Stromal cell of bone marrow (primary cell): ENCODE measurements around the gene KIAA1549.
"Not testable (repeated sequence)": the region's sequence is repeated elsewhere in the genome, so short reads cannot be mapped to it uniquely, and the experiment has no call there.

ENCODE experiments used
- DNase-seq: peaks from one replicate; pipeline ENCODE4 v3.0.0-alpha.2; 2012; ENCODE audit warnings: low read depth

KIAA1549 gene

GRCh38 chr7:138944592-138944991 lies 36.6 kb downstream of the KIAA1549 start:
- DNase-seq = no peak

- no peak for DNase-seq
Measured at GRCh38 chr7:138943061-138943460, 38.1 kb downstream of the KIAA1549 start.

- no peak for DNase-seq
Measured at GRCh38 chr7:138941545-138941944, 39.6 kb downstream of the KIAA1549 start.

GRCh38 chr7:138940602-138941001 lies 40.6 kb downstream of the KIAA1549 start:
- not testable (repeated sequence) for DNase-seq

GRCh38 chr7:138937484-138937883 lies 43.7 kb downstream of the KIAA1549 start:
- DNase-seq = no peak

- peak; percentile 52 for DNase-seq
Measured at GRCh38 chr7:138935465-138936011, 45.7 kb downstream of the KIAA1549 start.

GRCh38 chr7:138934861-138935260 lies 46.3 kb downstream of the KIAA1549 start:
- no peak for DNase-seq

GRCh38 chr7:138934367-138934766 lies 46.8 kb downstream of the KIAA1549 start:
- no peak for DNase-seq

- no peak for DNase-seq
Measured at GRCh38 chr7:138932870-138933269, 48.3 kb downstream of the KIAA1549 start.

GRCh38 chr7:138932427-138932826 lies 48.8 kb downstream of the KIAA1549 start:
- DNase-seq = no peak

GRCh38 chr7:138929969-138930368 lies 51.2 kb downstream of the KIAA1549 start:
- DNase-seq = no peak

- DNase-seq = no peak
Measured at GRCh38 chr7:138926241-138926612, 55.0 kb downstream of the KIAA1549 start.

- DNase-seq = no peak
Measured at GRCh38 chr7:138924501-138925225, 56.5 kb downstream of the KIAA1549 start.

GRCh38 chr7:138921277-138921676 lies 59.9 kb downstream of the KIAA1549 start:
- DNase-seq = no peak

GRCh38 chr7:138919911-138920310 lies 61.3 kb downstream of the KIAA1549 start:
- DNase-seq = no peak

- no peak for DNase-seq
Measured at GRCh38 chr7:138919216-138919615, 62.0 kb downstream of the KIAA1549 start.

- no peak for DNase-seq
Measured at GRCh38 chr7:138918756-138919155, 62.4 kb downstream of the KIAA1549 start.

- DNase-seq = no peak
Measured at GRCh38 chr7:138918176-138918575, 63.0 kb downstream of the KIAA1549 start.

- no peak for DNase-seq
Measured at GRCh38 chr7:138917771-138918170, 63.4 kb downstream of the KIAA1549 start.

- DNase-seq = no peak
Measured at GRCh38 chr7:138916731-138917130, 64.5 kb downstream of the KIAA1549 start.

GRCh38 chr7:138916275-138916674 lies 64.9 kb downstream of the KIAA1549 start:
- no peak for DNase-seq

- no peak for DNase-seq
Measured at GRCh38 chr7:138913783-138914182, 67.4 kb downstream of the KIAA1549 start.

- no peak for DNase-seq
Measured at GRCh38 chr7:138911007-138911406, 70.2 kb downstream of the KIAA1549 start.

GRCh38 chr7:138907850-138908249 lies 73.3 kb downstream of the KIAA1549 start:
- DNase-seq = no peak
